Neural crest cell (in vitro differentiated cells): ENCODE measurements around the gene LRRC3C. TPM values are rescaled to one million over a fixed set of nuclear protein-coding genes. Genes with fewer than 3 reads are reported as not detected.

Experiments
- DNase-seq: peaks from one replicate; pipeline ENCODE4 v3.0.0; 2021; ENCODE audit warnings: low read depth, mixed read lengths, low spot score
- H3K27ac Mint-ChIP-seq: one replicate; pipeline ENCODE4 v1.8.0; 2021; ENCODE audit warnings: mild to moderate bottlenecking, mixed read lengths; ENCODE audit not compliant: unreplicated experiment
- H3K27me3 Mint-ChIP-seq: 2 replicates; pipeline ENCODE4 v1.8.0; 2021; ENCODE audit warnings: low read depth, mild to moderate bottlenecking, mixed read lengths
- H3K36me3 Mint-ChIP-seq: 2 replicates; pipeline ENCODE4 v1.8.0; 2021; ENCODE audit warnings: low read depth, mild to moderate bottlenecking, mixed read lengths
- H3K4me1 Mint-ChIP-seq: 2 replicates; pipeline ENCODE4 v1.8.0; 2021; ENCODE audit warnings: mixed read lengths
- H3K4me3 Mint-ChIP-seq: one replicate; pipeline ENCODE4 v1.8.0; 2021; ENCODE audit warnings: mild to moderate bottlenecking, mixed read lengths
- H3K9me3 Mint-ChIP-seq: 2 replicates; pipeline ENCODE4 v1.8.0; 2021; ENCODE audit warnings: mixed read lengths
- total RNA-seq: library from RNA; stranded (reverse); gene quantifications from 2 replicates; pipeline ENCODE4 v1.2.1, GENCODE V29; 2021
- TF ChIP-seq, protein P1 (sequence below): fragments of 200-600 bp; sonication (generic); conservative IDR thresholded peaks from 2 replicates; pipeline ENCODE4 v1.5.0; 2021; ENCODE audit warnings: antibody characterized with exemption, mild to moderate bottlenecking

The LRRC3C gene
- total RNA-seq, 1 donor from 2014 or later = not detected

DNA sequence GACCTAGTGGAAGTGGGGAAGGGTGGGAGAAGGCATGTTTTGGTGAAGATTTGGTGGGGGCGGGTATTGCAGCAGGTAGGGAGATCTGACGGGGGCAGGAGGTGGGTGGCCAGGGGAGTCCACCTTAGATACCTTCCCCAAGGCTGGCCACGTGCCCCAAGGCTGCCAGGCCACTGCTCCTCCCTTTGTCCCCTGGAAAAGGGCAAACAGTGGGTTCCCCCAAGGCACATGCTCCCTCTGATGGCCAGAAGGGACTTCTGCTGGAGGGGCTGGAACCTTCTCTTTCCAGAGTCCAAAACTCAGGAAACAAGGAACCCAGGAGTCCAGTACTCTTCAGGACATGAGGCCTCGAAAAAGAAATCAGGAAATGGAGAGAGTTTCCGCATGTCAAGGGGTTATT lies 46.9 kb downstream of the LRRC3C start:
- no peaks in the 10 kb centered on the region for H3K9me3 Mint-ChIP-seq
- H3K27ac Mint-ChIP-seq = no peak overlapping the region
- no peak for DNase-seq
- no peak overlapping the region for H3K4me3 Mint-ChIP-seq
- peaks cover 3% of the 10 kb centered on the region for H3K4me1 Mint-ChIP-seq
- TF ChIP-seq, protein P1, sequence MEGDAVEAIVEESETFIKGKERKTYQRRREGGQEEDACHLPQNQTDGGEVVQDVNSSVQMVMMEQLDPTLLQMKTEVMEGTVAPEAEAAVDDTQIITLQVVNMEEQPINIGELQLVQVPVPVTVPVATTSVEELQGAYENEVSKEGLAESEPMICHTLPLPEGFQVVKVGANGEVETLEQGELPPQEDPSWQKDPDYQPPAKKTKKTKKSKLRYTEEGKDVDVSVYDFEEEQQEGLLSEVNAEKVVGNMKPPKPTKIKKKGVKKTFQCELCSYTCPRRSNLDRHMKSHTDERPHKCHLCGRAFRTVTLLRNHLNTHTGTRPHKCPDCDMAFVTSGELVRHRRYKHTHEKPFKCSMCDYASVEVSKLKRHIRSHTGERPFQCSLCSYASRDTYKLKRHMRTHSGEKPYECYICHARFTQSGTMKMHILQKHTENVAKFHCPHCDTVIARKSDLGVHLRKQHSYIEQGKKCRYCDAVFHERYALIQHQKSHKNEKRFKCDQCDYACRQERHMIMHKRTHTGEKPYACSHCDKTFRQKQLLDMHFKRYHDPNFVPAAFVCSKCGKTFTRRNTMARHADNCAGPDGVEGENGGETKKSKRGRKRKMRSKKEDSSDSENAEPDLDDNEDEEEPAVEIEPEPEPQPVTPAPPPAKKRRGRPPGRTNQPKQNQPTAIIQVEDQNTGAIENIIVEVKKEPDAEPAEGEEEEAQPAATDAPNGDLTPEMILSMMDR = no peak
- H3K27me3 Mint-ChIP-seq = peaks cover 68% of the 10 kb centered on the region
- H3K36me3 Mint-ChIP-seq = no peaks in the 10 kb centered on the region

DNA sequence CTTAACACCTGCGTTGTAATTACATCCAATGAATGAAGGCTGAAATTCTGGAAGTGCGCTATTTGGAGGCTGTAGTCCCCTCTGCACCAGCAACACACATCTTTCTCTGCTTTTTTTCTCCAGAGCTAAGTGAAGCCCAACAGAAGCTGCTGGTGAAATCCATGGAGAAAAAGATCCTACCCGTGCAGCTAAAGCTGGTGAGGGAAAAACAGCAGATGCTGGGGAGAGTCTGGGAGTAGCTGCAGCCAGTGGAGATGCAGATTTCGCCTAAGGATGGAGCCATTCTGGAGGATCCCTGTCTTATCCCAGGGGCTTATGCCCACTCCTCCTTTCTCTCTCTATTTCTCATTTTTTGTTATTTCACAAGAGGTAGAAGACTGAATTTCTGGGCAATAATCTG lies 48.3 kb downstream of the LRRC3C start:
- H3K4me1 Mint-ChIP-seq = peaks cover 12% of the 10 kb centered on the region
- no peaks in the 10 kb centered on the region for H3K36me3 Mint-ChIP-seq
- H3K4me3 Mint-ChIP-seq = no peak overlapping the region
- no peaks in the 10 kb centered on the region for H3K9me3 Mint-ChIP-seq
- no peak for DNase-seq
- H3K27ac Mint-ChIP-seq = no peak overlapping the region
- TF ChIP-seq, protein P1 = no peak
- H3K27me3 Mint-ChIP-seq = peaks cover 54% of the 10 kb centered on the region

DNA sequence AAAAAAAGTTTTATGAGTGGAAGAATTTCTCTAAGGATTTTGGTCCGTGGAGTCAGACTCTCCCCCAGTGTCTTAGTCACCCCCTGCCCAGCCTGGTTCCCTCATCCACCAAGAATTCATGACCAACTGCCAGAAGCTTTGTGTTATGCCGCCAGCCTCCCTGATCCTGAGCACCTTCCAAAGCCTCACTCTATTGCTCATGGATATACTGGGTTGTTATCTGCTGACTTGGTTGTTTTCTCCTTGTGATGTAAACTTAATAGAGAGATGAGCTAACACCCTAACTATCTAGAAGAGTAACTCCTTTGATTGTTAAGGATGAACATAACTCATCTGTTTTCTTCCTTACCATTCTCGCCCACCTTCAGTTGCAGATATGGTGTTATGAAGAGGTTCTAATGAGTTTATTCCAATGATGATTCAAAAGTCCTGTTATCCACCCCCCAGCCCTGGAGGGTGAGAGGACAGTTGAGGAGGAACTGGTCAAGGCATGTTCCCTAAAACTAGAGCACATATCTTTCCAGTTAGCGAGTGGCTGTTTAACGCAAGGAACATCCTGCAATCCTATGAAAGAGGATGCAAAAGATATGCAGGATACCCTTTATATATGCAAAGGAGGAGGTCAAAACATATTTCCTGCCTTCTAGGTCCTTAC lies 51.6 kb downstream of the LRRC3C start:
- DNase-seq = no peak
- Mint-ChIP-seq H3K36me3 (no peaks in the 10 kb centered on the region), H3K27me3 (peaks cover 25% of the 10 kb centered on the region), H3K27ac (no peak overlapping the region), H3K4me1 (peaks cover 24% of the 10 kb centered on the region), H3K4me3 (peak overlapping the region; percentile 88), H3K9me3 (no peaks in the 10 kb centered on the region)
- TF ChIP-seq, protein P1 = no peak

DNA sequence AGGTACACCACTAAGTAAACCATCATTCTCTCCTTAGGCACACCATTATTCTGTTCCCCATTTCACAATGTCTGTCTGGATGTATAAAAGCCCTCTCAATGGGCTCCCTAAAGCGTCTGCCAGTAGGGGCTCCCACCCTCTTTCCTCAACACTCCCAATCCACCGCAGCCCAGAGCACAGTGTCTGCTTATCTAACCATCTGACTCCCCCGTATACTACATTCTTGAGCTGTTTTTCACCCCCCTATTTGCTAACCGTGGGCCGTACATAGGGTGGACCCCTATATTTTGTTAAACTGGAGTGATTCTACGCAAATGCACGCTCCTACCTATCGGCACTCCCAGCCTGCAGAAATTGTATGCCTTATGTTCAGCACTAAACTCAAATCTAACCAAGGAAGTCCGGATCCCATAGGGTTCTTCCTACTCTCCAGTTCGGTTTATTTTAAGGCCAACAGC lies 52.4 kb downstream of the LRRC3C start:
- peak overlapping the region; percentile 92 for H3K27ac Mint-ChIP-seq
- no peaks in the 10 kb centered on the region for H3K36me3 Mint-ChIP-seq
- H3K27me3 Mint-ChIP-seq = peaks cover 20% of the 10 kb centered on the region
- H3K4me1 Mint-ChIP-seq = peaks cover 24% of the 10 kb centered on the region
- no peaks in the 10 kb centered on the region for H3K9me3 Mint-ChIP-seq
- TF ChIP-seq, protein P1 = no peak
- DNase-seq = no peak
- H3K4me3 Mint-ChIP-seq = peak overlapping the region; percentile 88

DNA sequence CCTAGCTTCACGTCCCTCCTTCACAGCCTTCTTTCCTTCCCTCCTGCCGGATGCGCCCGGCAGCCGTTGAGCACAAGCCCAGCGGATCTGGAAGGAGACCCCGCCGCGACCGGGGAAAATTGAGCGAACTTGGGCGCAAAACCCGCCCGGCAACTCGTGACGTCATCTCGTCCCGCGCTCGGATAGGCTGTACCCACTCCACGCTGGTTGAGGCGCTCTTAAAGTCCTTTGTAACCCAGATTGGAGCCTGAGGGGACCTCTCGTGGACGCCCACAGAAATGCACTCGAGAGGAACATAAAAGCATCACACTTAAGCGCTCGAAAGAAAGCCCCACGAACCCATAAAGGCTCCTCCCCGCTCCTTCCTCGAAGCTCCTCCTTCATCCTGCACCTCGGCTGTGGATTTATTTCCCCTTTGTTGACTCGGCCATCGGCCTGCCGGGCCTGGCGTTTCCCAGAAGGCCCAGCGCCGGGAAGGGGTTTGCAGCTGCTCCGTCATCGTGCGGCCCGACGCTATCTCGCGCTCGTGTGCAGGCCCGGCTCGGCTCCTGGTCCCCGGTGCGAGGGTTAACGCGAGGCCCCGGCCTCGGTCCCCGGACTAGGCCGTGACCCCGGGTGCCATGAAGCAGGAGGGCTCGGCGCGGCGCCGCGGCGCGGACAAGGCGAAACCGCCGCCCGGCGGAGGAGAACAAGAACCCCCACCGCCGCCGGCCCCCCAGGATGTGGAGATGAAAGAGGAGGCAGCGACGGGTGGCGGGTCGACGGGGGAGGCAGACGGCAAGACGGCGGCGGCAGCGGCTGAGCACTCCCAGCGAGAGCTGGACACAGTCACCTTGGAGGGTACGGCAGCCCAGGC lies 53.0 kb downstream of the LRRC3C start, which contains the start of gene PSMD3:
TSS of gene PSMD3 (plus strand) at position 457 of the 856 bp plus-strand sequence. CDS start at position 621, 164 bp downstream.
- H3K27ac Mint-ChIP-seq = peak within 1 kb of the TSS; percentile 92
- peak; percentile 98 for DNase-seq
- H3K4me3 Mint-ChIP-seq = peak within 1 kb of the TSS; percentile 88
- peaks cover 24% of the 10 kb centered on the region for H3K4me1 Mint-ChIP-seq
- no peaks in the 10 kb centered on the region for H3K9me3 Mint-ChIP-seq
- TF ChIP-seq, protein P1 = peak; percentile 72
- peaks cover 18% of the 10 kb centered on the region for H3K27me3 Mint-ChIP-seq
- no peaks in the 10 kb centered on the region for H3K36me3 Mint-ChIP-seq
